BLaER1 (cell line): ENCODE results near the gene FAM151B.
"Not testable (repeated sequence)": the region's sequence is repeated elsewhere in the genome, so short reads cannot be mapped to it uniquely, and the experiment has no call there.

Experiments
- H3K27ac ChIP-seq: shearing (Covaris generic); formaldehyde crosslinking; 2 replicates; pipeline ENCODE4 v1.8.1; 2022
- H3K27me3 ChIP-seq: shearing (Covaris generic); formaldehyde crosslinking; 2 replicates; pipeline ENCODE4 v1.8.1; 2022
- H3K36me3 ChIP-seq: shearing (Covaris generic); formaldehyde crosslinking; 2 replicates; pipeline ENCODE4 v1.8.1; 2022
- H3K4me1 ChIP-seq: shearing (Covaris generic); formaldehyde crosslinking; 2 replicates; pipeline ENCODE4 v1.8.1; 2022
- H3K4me2 ChIP-seq: shearing (Covaris generic); formaldehyde crosslinking; 2 replicates; pipeline ENCODE4 v1.8.1; 2022
- H3K4me3 ChIP-seq: shearing (Covaris generic); formaldehyde crosslinking; 2 replicates; pipeline ENCODE4 v1.8.1; 2022
- H3K9ac ChIP-seq: shearing (Covaris generic); formaldehyde crosslinking; 2 replicates; pipeline ENCODE4 v1.8.1; 2022
- H3K9me3 ChIP-seq: shearing (Covaris generic); formaldehyde crosslinking; 2 replicates; pipeline ENCODE4 v1.8.1; 2022
- H4K20me1 ChIP-seq: shearing (Covaris generic); formaldehyde crosslinking; 2 replicates; pipeline ENCODE4 v1.8.1; 2022
- Cebpa-rat ChIP-seq: shearing (Covaris generic); IDR thresholded peaks from 2 replicates; pipeline ENCODE4 v1.8.1; 2022

The FAM151B gene

GRCh38 chr5:80579050-80579449, 91.2 kb downstream of the FAM151B start:
- no peak overlapping the region for H3K4me2 ChIP-seq
- no peak overlapping the region for H3K9ac ChIP-seq
- H3K4me1 ChIP-seq, result no peaks in the 10 kb centered on the region
- H4K20me1 ChIP-seq, result no peaks in the 10 kb centered on the region
- H3K27me3 ChIP-seq, result no peaks in the 10 kb centered on the region
- no peak for TF ChIP-seq Cebpa-rat
- H3K36me3 ChIP-seq, result no peaks in the 10 kb centered on the region
- H3K4me3 ChIP-seq, result no peak overlapping the region
- H3K9me3 ChIP-seq, result no peaks in the 10 kb centered on the region
- H3K27ac ChIP-seq, result no peak overlapping the region

DNA sequence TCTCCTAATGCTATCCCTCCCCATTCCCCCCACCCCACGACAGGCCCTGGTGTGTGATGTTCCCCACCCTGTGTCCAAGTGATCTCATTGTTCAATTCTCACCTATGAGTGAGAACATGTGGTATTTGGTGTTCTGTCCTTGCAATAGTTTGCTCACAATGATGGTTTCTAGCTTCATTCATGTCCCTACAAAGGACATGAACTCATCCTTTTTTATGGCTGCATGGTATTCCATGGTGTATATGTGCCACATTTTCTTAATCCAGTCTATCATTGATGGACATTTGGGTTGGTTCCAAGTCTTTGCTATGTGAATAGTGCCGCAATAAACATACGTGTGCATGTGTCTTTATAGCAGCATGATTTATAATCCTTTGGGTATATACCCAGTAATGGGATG, 92.4 kb downstream of the FAM151B start:
- H3K27me3 ChIP-seq, H3K4me2 ChIP-seq, H3K27ac ChIP-seq, H3K9ac ChIP-seq, H3K36me3 ChIP-seq, H3K4me1 ChIP-seq, H3K4me3 ChIP-seq, H3K9me3 ChIP-seq, H4K20me1 ChIP-seq: not testable (repeated sequence)

GRCh38 chr5:80584770-80585169, 96.9 kb downstream of the FAM151B start:
- no peaks in the 10 kb centered on the region for H3K9me3 ChIP-seq
- no peak overlapping the region for H3K9ac ChIP-seq
- no peaks in the 10 kb centered on the region for H4K20me1 ChIP-seq
- no peak for TF ChIP-seq Cebpa-rat
- no peak overlapping the region for H3K4me2 ChIP-seq
- no peaks in the 10 kb centered on the region for H3K36me3 ChIP-seq
- no peaks in the 10 kb centered on the region for H3K4me1 ChIP-seq
- H3K27ac ChIP-seq, result no peak overlapping the region
- no peaks in the 10 kb centered on the region for H3K27me3 ChIP-seq
- H3K4me3 ChIP-seq, result no peak overlapping the region

DNA sequence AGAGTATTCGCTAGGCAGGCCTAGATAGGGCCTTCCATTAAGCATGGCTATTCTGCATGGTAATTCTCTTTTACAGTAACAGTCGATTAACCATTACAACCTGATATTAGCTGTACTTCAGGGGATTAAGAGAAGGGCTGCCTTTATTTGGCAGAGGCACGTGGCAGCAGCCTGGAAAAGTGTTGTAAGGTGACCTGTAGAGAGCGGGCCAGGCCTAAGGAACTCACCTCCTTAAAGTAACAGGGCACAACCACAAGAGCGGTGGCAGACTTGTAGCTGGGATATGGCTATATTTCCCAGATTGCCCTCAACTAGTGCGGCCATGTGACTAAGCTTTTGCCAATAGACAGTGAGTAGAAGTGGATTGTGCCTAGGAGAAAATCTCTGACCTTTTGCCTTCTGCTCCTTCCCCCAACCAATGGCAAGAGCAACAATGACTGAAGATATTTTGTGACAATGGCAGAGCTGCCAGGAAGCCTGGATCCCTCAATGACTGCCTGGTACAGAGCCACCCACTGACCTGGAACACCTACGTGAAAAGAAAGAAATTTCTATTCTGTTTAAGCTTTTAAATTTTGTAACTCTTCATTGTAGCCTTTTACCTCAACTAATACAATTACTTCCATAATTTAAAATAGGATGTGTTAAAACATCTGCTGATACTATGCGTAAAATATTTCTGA, 101.1 kb downstream of the FAM151B start:
- no peak overlapping the region for H3K27ac ChIP-seq
- H3K9ac ChIP-seq, result no peak overlapping the region
- no peaks in the 10 kb centered on the region for H3K9me3 ChIP-seq
- H3K4me3 ChIP-seq, result no peak overlapping the region
- no peak overlapping the region for H3K4me2 ChIP-seq
- no peak for TF ChIP-seq Cebpa-rat
- no peaks in the 10 kb centered on the region for H3K4me1 ChIP-seq
- H3K27me3 ChIP-seq, result no peaks in the 10 kb centered on the region
- H3K36me3 ChIP-seq, result no peaks in the 10 kb centered on the region
- no peaks in the 10 kb centered on the region for H4K20me1 ChIP-seq

- no peaks in the 10 kb centered on the region for H4K20me1 ChIP-seq
- no peak overlapping the region for H3K4me2 ChIP-seq
- no peak overlapping the region for H3K4me3 ChIP-seq
- no peaks in the 10 kb centered on the region for H3K36me3 ChIP-seq
- no peak for TF ChIP-seq Cebpa-rat
- H3K27ac ChIP-seq, result no peak overlapping the region
- no peaks in the 10 kb centered on the region for H3K4me1 ChIP-seq
- H3K9ac ChIP-seq, result no peak overlapping the region
- H3K9me3 ChIP-seq, result no peaks in the 10 kb centered on the region
- no peaks in the 10 kb centered on the region for H3K27me3 ChIP-seq
These were observed 102.9 kb downstream of the FAM151B start for GRCh38 chr5:80590766-80591165.

DNA sequence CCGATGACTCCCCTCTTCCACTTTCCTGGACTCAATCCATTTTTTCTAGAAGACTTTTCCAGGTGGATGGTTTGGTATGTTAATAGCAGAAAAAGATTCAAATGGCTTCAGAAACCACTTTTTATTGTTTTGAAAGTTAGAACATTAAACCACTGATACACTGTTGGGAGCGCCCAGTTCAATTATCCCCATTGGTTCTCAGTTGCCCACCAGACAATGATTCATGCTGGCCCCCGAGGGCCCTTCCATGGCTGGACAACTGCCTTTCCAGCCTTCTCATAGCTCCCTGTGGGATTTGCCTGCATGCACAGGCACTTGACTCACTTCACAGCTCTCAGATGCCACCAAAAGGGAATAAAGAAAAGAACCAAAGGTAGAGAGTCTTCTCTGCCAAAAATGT, 103.5 kb downstream of the FAM151B start:
- no peaks in the 10 kb centered on the region for H3K36me3 ChIP-seq
- H3K9ac ChIP-seq, result no peak overlapping the region
- no peak overlapping the region for H3K27ac ChIP-seq
- no peaks in the 10 kb centered on the region for H4K20me1 ChIP-seq
- no peaks in the 10 kb centered on the region for H3K27me3 ChIP-seq
- H3K4me3 ChIP-seq, result no peak overlapping the region
- no peaks in the 10 kb centered on the region for H3K4me1 ChIP-seq
- TF ChIP-seq Cebpa-rat, result no peak
- no peaks in the 10 kb centered on the region for H3K9me3 ChIP-seq
- H3K4me2 ChIP-seq, result no peak overlapping the region

DNA sequence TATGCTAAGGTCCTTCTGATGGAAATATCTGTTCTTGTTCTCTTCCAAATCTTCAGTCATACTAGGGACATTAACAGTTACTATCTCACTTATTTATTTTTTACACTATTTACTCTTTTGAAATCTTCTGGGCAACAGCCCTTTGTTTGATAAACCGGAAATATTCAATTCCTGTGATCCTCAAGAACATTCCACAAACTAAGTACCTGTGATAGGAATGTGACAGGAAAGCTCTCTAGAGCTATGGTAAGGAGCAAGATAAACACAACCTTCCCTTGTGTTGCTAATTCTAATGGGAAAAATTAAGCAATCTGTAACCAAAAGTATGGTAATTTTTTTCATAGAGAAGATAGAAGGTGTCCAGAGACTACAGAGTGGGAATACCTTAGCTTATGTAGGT, 104.2 kb downstream of the FAM151B start:
- Histone ChIP-seq H3K9ac (no peak overlapping the region), H3K27ac (no peak overlapping the region), H3K4me2 (no peak overlapping the region), H3K36me3 (no peaks in the 10 kb centered on the region), H3K27me3 (no peaks in the 10 kb centered on the region), H3K9me3 (no peaks in the 10 kb centered on the region), H4K20me1 (no peaks in the 10 kb centered on the region), H3K4me3 (no peak overlapping the region), H3K4me1 (no peaks in the 10 kb centered on the region)
- TF ChIP-seq Cebpa-rat, result no peak
